OCI-LY1 (cell line): Measurements from ENCODE around the gene CAPN12.

Source experiments
- H2AFZ ChIP-seq: fragments of 200-600 bp; sonication (generic), shearing (Covaris generic); 2 replicates; pipeline ENCODE4 v1.6.0; 2014; ENCODE audit warnings: antibody characterized with exemption, mild to moderate bottlenecking, low read length
- H3F3A ChIP-seq: fragments of 200-600 bp; sonication (generic), shearing (Covaris generic); 2 replicates; pipeline ENCODE4 v1.6.0; 2014; ENCODE audit warnings: mild to moderate bottlenecking, antibody characterized with exemption, low read length, moderate library complexity; ENCODE audit not compliant: insufficient read depth
- H3K27ac ChIP-seq: fragments of 200-600 bp; sonication (generic); 2 replicates; pipeline ENCODE4 v1.5.1; 2014; ENCODE audit warnings: low read length, mixed run types, mild to moderate bottlenecking, low read depth; ENCODE audit not compliant: poor library complexity, severe bottlenecking
- H3K27me3 ChIP-seq: fragments of 200-600 bp; sonication (generic); 2 replicates; pipeline ENCODE4 v1.6.0; 2014; ENCODE audit warnings: antibody characterized with exemption, mild to moderate bottlenecking, low read length, moderate library complexity; ENCODE audit not compliant: insufficient read depth
- H3K36me3 ChIP-seq: fragments of 200-600 bp; sonication (generic); 2 replicates; pipeline ENCODE4 v1.6.1; 2014; ENCODE audit warnings: mild to moderate bottlenecking, antibody characterized with exemption, low read length, moderate library complexity, mixed read lengths; ENCODE audit not compliant: insufficient read depth
- H3K4me1 ChIP-seq: fragments of 200-600 bp; sonication (generic); 2 replicates; pipeline ENCODE4 v1.5.1; 2014; ENCODE audit warnings: mild to moderate bottlenecking, low read length, moderate library complexity; ENCODE audit not compliant: insufficient read depth, severe bottlenecking
- H3K4me2 ChIP-seq: fragments of 200-600 bp; sonication (generic), shearing (Covaris generic); 2 replicates; pipeline ENCODE4 v1.6.1; 2014; ENCODE audit warnings: low read length
- H3K4me3 ChIP-seq: fragments of 200-600 bp; sonication (generic); 2 replicates; pipeline ENCODE4 v1.5.1; 2014; ENCODE audit warnings: low read length, low read depth, mild to moderate bottlenecking, mixed read lengths; ENCODE audit not compliant: poor library complexity, severe bottlenecking
- H3K79me2 ChIP-seq: fragments of 200-600 bp; shearing (Covaris generic); 2 replicates; pipeline ENCODE4 v1.6.1; 2016; ENCODE audit warnings: mixed run types, low read length, mixed read lengths; ENCODE audit not compliant: insufficient read depth
- H3K9ac ChIP-seq: fragments of 200-600 bp; sonication (generic), shearing (Covaris generic); 2 replicates; pipeline ENCODE4 v1.6.1; 2014; ENCODE audit warnings: mild to moderate bottlenecking, low read length, mixed read lengths
- H3K9me2 ChIP-seq: fragments of 200-600 bp; sonication (generic), shearing (Covaris generic); 2 replicates; pipeline ENCODE4 v1.6.1; 2014; ENCODE audit warnings: low read depth, mild to moderate bottlenecking, low read length, mixed read lengths
- H3K9me3 ChIP-seq: fragments of 200-600 bp; shearing (Covaris generic); 2 replicates; pipeline ENCODE4 v1.6.1; 2014; ENCODE audit warnings: low read length, mixed read lengths
- H4K20me1 ChIP-seq: fragments of 200-600 bp; sonication (generic), shearing (Covaris generic); 2 replicates; pipeline ENCODE4 v1.6.0; 2016; ENCODE audit warnings: mild to moderate bottlenecking, low read length; ENCODE audit not compliant: insufficient read depth
- CTCF ChIP-seq: fragments of 200-600 bp; sonication (generic), shearing (Covaris generic); IDR thresholded peaks from 2 replicates; pipeline ENCODE4 v1.5.1; 2017; ENCODE audit warnings: mild to moderate bottlenecking, antibody characterized with exemption, low read length, moderate library complexity, mixed read lengths
- EZH2 ChIP-seq: fragments of 200-600 bp; sonication (generic), shearing (Covaris generic); IDR thresholded peaks from 2 replicates; pipeline ENCODE4 v1.8.0; 2017; ENCODE audit warnings: borderline replicate concordance, mixed run types, mild to moderate bottlenecking, antibody characterized with exemption, low read length, moderate library complexity, mixed read lengths

The CAPN12 gene

DNA sequence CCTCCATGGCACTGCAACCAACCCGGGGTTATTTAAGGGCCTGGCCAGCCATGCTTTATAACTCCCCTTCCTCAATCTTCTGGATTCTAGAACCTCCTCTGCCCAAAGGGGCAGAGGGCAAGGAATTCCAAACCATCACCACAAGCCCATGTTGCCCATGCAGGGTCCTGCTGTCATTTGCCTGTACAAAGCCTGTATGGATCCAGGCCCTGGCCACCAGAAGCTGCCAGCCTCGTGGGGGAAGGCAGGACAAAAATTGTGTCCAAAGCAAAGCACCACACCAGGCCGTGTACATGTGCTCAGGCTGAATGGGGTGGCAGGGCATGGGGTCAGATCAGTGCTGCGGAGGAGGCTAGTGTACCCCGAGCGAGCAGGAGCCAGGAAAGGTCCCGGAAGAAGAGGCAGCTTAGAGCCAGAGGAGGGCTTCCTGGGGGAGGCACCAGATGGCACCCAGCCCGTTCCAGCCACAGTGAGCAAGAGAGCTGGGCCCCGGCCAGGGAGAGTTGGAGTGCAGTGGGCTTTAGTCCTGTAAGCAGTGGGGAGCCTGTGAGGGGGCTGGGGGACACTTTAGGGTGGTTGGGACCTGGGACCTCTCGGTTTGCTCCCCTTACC lies 35.8 kb downstream of the CAPN12 start:
- Histone ChIP-seq H3K36me3 (peaks cover 85% of the 10 kb centered on the region), H3F3A (no peaks in the 10 kb centered on the region), H3K9ac (no peak overlapping the region), H3K27ac (no peak overlapping the region), H3K27me3 (no peaks in the 10 kb centered on the region), H3K79me2 (no peaks in the 10 kb centered on the region), H3K4me3 (no peak overlapping the region), H3K9me3 (no peaks in the 10 kb centered on the region), H3K4me1 (no peaks in the 10 kb centered on the region), H3K9me2 (no peaks in the 10 kb centered on the region), H3K4me2 (no peak overlapping the region), H2AFZ (no peak overlapping the region), H4K20me1 (no peaks in the 10 kb centered on the region)
- TF ChIP-seq EZH2 (no peak), CTCF (no peak)

DNA sequence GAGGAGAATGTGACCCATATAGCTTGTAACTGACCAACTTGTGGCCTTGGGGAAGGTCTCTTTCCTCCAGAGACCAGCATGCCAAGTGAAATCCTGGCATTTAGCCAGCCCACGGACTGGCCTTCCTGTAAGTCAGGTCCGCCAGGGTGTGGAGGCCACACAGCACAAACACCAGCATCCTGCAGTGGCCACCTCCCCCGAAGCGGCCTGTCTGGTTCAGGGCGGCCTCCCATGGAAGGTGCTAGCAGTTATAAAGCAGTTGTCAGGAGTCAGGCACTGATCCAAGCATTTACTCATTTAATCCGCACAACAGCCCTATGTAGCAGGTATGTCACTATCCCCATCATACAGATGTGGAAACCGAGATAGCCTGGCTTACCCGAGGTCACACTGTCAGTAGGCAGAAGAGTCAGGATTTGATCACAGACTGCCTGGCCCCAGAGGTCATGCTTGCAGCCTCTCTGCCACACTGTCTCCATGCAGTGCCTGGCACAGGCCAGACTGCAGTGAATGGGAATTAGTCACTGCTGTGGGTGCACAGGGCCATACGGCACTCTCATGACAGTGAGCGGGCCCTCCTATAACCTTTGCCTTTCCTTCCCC lies 36.7 kb downstream of the CAPN12 start:
- H4K20me1 ChIP-seq: no peaks in the 10 kb centered on the region
- no peak for TF ChIP-seq CTCF
- no peak for TF ChIP-seq EZH2
- no peaks in the 10 kb centered on the region for H3K9me3 ChIP-seq
- no peak overlapping the region for H2AFZ ChIP-seq
- no peak overlapping the region for H3K4me2 ChIP-seq
- H3K27me3 ChIP-seq: no peaks in the 10 kb centered on the region
- no peaks in the 10 kb centered on the region for H3K79me2 ChIP-seq
- no peak overlapping the region for H3K9ac ChIP-seq
- H3K27ac ChIP-seq: no peak overlapping the region
- H3F3A ChIP-seq: no peaks in the 10 kb centered on the region
- no peaks in the 10 kb centered on the region for H3K9me2 ChIP-seq
- no peaks in the 10 kb centered on the region for H3K4me1 ChIP-seq
- H3K36me3 ChIP-seq: peaks cover 92% of the 10 kb centered on the region
- H3K4me3 ChIP-seq: no peak overlapping the region

DNA sequence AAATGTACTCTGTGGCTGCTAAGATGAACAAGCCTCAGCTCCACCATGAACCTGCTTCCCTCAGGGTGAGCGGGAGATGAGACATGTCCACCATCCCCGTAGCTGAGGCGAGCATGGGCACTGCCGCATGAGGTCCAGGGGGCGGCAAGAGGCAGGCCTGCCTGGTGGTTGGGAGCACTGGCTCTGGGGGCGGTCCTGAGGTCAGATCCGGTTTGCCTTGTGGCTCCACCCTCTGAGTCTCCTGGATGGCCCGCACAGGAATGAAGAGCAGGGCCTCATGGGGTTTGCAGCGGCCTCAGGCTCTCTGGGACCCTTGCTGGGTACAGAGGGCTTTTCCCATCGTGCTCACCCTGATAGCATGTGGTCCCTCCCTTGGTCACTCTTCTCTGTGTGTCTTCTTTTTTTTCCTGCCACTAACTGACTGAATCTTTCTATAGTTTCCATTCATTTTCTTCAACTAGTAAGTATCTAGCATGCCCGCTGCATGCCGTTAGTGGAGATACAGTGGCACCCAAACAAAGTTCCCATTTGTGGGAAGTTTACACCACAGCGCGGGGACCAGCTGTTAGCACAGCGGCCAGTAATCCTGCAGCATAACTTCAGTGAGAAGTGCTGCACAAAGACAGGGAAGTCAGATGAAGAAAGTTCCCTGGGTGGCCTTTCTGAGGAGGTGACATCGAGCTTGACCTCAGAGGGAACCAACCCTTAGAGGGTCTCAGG lies 37.3 kb downstream of the CAPN12 start:
- Histone ChIP-seq H3K4me3 (no peak overlapping the region), H3K9me2 (no peaks in the 10 kb centered on the region), H3K9ac (no peak overlapping the region), H3K4me1 (no peaks in the 10 kb centered on the region), H3F3A (no peaks in the 10 kb centered on the region), H4K20me1 (no peaks in the 10 kb centered on the region), H3K27me3 (no peaks in the 10 kb centered on the region), H3K36me3 (peaks cover 98% of the 10 kb centered on the region), H2AFZ (no peak overlapping the region), H3K4me2 (no peak overlapping the region), H3K79me2 (no peaks in the 10 kb centered on the region), H3K27ac (no peak overlapping the region), H3K9me3 (no peaks in the 10 kb centered on the region)
- no peak for TF ChIP-seq CTCF
- no peak for TF ChIP-seq EZH2
